ENCODE measurements around the gene CCDC180.
"Not testable (repeated sequence)": the region's sequence is repeated elsewhere in the genome, so short reads cannot be mapped to it uniquely, and the experiment has no call there.

CCDC180 gene

DNA sequence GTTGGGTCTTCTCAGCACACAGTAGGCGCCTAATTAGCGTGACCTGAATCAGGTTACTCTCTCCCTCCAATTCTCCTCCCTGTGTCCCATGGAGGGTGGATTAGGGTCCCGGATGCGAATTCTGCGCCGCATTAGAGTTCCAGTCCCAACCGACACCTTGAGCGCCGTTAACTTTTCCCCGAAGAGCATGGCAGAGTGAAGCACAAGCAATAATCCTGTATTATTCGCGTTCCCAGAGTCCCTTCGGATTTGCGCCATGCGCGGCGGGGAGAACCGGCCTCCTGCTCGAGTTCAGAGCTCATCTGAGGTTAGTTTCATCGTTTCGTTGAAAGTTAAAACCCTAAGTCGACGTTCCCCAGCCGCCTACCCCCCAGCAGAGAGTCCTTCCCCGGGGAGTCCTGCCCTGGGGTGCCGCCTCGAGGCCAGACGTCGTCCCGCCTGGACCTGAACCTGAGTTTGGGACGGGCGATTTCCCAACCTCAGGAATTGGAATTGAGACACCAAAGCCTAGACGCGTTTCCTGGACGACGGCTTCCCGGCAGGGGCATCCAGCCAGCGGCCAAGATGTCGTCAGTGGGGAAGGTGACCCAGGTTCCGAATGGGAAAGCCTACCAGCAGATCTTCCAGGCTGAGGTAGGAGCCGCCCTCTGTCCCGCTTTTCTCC lies at the start of gene CCDC180:
TSS of gene CCDC180 (plus strand) at position 160 of the 664 bp plus-strand sequence. CDS start at position 565, 405 bp downstream.
- no peak for DNase-seq

DNA sequence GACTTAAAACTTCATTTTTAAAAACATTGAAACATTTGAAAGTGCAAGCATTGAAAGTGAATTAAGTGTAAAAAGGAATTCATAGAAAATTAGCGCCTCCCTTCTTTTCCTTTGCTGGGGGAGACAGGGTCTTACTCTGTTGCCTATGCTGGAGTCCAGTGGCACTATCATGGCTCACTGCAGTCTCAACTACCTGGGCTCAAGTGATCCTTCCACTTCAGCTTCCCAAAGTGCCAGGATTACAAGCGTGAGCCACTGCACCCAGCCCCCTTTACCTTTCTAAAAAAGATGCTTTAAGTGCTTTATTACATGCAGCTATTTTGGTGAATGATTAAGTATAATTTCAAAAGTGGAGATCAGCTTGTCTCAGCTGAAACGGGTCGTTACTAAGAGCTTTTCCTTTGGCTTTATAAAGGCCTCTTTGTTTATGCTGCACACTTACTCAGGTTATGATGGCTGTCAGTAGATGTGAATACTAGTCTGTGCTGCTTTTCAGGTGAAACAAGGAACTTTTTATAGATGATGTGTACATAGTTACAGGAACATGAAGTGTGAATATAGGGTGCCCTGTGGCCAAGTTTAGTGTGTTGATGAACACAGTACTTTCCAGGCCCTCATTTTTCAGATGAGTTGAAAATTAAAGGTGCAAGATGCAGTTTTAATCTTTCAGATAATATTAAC lies 47.5 kb upstream of the CCDC180 start:
- DNase-seq, result not testable (repeated sequence)

DNA sequence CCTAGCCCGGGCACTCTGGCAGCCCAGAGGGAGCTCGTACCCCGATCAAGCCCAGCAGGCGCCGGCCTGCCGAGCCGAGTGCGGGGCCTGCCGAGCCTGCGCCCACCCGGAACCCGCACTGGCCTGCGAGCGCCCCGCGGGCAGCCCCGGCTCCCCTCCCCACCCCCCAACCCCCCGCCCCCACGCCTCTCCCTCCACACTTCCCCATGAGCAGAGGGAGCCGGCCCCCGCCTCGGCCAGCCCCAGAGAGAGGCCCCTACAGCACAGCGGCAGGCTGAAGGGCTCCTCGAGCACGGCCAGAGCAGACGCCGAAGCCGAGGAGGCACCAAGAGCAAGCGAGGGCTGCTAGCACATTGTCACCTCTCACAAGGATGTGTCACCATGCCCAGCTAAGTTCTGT lies 36.2 kb upstream of the CCDC180 start:
- DNase-seq, result no peak

DNA sequence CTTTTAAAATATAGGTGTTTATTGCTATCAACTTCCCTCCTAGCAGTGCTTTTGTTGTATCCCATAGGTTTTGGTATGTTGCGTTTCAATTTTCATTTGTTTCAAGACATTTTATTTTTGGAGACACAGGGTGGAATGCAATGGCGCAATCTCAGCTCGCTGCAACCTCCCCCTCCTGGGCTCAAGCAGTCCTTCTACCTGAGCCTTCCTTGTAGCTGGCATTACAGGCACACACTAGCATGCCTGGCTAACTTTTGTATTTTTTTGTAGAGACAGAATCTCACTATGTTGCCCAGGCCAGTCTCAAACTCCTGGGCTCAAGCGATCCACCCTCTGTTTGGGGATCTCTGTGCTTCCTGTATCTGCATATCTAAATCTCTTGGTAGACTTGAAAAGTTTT lies 35.4 kb upstream of the CCDC180 start:
- DNase-seq, result no peak

DNA sequence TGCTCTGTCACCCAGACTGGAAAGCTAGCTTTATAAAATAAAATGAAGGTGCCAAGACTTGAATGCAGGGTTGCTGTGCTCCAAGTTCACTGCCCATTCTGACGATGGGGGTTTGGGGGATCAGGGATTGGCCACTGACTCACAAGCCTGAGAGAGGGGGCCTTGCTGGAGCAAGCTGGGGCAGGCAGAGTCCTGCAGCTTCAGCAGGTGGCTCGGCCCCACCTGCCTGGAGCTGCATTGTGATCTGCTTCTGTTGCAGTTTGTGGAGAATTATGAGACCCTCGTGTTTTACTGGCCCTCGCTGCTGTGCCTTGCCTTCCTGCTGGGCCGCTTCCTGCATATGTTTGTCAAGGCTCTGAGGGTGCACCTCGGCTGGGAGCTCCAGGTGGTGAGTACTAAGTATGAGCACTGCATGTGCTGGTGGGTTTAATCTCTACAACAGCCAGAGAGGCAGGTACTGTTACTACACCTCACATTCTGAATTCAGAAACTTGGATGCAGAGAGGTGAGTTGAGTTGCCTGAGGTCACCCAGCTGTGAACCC lies 31.1 kb upstream of the CCDC180 start:
- DNase-seq, result no peak

DNA sequence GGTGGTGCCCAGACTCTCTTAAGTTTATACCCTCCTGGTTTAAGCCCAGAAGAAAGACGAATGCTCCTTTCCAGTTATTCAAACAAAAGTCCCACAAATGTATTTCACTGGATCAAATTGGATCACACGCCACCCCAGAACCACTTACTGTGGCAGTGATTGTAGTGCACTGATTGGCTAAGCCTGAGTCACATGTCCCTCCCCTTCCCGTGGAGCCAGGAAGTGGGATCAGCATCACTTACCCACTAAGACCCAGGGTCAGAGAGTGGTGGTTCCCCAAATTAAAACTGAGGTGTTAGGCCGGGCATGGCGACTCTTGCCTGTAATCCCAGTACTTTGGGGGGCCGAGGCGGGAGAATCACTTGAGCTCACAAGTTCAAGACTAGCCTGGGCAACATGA lies 29.5 kb upstream of the CCDC180 start:
- DNase-seq, result no peak

DNA sequence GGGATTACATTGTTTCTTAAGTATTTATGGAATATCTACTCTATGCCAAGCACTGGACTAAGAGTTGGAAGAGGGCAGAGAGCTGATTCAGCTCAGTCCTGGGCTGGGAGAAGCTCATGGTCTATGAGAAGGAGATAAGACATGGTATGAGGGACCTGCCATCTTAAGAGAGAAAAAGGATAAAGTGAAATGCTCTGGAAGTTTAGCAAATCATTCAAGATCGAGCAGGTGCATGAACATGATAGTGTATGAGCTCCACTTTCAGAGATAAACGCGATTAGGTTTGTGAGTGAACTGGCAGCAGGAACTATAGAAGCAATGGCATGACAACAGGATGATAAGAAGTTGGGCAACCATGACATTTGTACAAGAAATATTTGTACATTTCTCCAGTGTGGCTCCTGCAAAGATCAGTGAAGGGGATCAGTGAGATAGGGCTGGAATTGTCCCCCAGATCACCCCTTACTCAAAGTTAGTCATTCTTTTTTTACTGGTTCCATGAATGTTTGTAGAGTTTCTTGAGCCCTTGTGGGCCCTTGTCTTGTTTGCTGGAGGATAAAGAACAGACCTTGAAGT lies 26.6 kb upstream of the CCDC180 start:
- DNase-seq, result no peak

DNA sequence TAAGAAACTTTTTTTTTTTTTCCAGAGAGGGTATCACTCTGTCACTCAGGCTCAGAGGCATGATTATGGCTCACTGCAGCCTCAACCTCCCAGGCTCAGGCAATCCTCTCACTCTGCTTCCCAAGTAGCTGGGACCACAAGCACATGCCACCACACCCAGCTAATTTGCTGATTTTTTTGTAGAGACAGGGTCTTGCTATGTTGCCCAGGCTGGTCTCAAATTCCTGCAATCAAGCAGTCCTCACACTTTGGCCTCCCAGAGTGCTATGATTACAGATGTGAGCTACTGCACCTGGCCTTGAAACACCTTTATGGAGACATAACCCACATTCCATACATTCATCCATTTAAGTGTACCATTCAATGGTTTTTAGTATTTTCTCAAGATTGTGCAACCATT lies 23.7 kb upstream of the CCDC180 start:
- no peak for DNase-seq

DNA sequence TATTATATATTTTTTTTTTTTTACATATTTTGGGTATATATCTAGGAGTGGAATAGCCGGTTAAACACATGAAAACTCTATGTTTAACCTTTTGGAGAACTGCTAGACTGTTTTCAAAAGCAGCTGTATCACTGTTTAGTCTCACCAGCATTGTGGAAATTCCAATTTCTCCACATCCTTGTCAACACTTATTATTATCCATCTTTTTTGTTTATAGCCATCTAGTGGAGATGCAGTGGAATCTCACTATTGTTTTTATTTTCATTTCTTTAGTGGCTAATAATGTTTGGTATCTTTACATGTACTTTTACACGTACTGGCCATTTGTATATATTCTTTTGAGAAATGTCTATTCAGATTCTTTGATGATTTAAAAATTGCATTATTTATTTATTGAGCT lies 22.7 kb upstream of the CCDC180 start:
- DNase-seq, result no peak

DNA sequence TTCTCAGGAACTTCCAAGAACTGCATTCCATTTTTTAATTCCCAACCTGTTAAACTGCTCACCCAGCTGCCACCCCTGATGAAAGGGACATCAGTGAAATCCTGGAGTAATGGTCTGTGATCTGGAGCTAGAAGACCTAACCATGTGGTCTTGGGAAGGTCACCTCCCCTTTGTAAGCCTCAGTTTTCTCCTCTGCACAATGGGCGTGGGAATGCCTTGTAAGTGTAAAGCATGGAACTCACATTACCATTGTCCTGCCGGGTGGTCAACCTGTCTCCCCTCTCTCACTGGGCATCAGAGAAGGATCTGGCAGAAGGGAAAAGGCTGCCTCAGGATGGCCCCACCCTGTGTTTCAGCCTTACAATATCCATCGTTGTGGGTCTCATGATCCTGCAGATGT lies 15.3 kb upstream of the CCDC180 start:
- DNase-seq, result no peak

DNA sequence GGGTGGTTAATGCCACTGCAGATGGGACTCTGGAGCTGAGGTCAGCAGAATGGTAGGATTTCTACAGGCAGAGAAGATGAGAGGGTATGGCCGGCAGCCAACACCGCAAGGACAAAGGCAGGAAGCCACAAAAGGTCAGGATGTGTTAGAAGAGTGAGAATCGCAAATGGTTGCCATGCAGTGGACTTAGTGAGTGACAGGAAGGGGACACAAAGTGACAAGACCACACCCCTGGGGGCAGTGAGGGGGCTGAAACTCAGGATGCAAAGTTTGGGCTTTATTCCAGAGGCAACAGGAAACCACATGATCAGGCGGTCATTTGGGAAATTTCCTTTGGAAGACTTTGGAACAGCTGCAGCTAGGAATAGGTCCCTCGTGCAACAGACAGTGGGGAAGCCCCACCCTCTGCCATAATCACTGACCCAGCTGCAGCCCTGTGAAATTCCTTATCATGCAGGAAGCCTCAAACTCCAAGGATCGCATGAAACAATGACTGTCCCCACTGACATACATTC lies 14.2 kb upstream of the CCDC180 start:
- no peak for DNase-seq

DNA sequence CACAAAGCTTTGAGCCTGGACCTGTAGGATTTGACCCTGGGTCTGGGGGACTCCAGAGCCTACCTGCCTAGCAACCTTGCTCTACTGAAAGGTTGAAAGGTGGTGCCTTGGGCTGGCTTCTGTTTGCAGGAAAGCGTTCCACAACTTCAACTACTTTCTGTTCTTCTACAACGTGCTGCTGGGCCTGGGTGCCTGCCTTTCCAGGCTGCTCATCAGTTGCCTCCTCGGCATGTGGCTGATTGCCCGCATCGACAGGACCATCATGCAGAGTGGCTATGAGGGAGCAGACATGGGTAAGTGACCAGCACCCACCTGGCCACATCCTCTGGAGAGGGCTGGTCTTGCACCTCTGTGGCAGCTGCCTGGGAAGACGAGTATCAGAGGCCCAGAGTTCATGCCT lies 13.6 kb upstream of the CCDC180 start:
- no peak for DNase-seq

DNA sequence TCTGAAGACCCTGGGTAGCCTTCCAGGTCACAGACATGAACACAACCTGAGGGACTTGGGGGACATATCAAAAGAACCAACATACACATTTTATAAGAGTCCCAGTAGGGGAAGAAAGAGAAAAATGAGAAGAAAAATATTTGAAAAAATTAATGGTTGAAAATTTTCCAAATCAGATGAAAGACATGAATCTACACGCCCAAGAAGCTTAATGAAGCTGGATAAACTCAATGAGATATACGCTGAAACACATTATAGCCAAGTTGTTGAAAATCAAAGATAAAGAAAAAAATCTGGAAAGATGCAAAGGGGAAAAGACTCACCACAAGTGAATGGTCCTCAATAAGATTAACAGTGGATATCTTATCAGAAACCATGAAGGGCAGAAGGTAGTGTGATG lies 9.6 kb upstream of the CCDC180 start:
- no peak for DNase-seq

DNA sequence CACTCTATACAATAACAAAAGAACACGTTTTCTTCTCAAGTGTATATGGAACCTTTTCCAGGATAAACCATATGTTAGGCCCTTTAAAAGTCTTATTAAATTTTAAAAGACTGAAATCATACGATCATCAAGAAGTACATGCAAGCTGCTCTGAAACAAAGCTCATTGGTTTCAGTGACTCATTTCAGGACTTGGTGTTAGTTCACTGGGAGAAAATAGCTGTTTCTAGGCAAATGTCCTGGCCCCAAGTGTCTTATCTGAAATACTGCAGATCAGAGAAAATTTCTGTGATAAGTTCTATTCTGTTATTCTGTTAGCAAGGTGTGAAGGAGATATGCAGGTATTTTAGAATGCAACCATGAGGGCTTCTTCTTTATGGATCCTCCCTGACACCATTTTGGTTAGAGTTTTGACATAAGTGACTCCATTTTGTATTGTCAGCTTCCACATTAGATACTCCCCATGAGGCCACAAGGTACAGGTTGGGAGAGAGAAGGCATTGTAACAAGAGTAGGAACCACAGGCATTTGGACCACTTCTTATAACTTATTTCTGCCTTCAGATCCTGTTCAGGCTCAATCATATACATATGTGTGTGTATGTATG lies 7.5 kb upstream of the CCDC180 start:
- DNase-seq, result no peak

DNA sequence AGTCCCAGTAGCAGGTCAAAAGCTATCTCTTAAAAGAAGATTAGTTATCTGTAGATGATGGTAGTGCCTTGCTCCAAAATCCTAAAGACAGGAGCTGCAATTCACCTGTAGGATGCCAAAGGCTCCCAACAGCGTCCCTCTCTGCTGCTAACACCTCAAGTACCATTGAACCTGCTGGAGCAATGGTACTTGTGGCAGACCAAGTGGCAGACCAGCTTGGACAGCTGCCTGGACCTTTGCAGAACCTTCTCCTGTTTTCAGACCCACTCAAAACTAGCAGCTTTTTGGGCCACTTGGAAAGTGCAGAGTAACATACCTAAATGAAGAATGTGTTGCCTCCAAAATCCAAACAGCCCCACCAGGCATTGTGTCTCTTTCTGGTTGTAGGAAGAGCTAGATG lies 6.9 kb upstream of the CCDC180 start:
- DNase-seq, result no peak

DNA sequence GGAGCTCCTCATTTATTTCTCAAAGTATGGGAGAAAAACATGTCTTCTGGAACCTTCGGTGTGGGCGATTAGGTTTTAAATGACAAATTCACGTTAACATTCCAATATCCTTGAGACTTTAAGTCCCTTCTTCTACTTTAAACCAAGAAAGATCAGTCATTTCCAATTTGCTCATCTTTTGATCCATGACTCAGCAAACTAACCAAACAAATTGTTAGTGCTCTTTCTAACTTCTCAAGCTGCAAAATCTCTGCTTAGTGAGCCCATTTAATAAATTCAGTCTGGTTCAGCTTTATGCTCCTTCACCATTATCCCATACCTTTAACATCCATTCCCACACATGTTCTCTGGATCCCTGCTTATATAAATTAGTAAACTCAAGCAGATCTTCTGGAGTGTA lies 5.5 kb upstream of the CCDC180 start:
- DNase-seq, result no peak

DNA sequence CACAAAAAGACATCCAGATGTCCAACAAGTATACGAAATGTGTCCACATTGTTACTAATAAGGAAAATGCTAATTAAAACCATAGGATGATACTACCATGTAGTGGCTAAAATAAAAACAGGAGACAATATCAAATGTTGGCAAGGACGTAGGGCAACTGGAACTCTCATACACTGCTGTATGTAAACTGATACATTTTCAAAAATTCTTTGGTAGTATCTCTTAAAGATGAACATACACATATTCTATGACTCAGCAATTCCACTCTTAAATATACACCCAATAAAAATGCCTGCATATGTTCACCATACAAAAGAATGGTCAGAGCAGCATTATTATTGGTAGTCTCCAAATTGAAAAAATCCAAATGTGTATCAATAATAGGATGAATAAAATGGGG lies 2.9 kb upstream of the CCDC180 start:
- no peak for DNase-seq

DNA sequence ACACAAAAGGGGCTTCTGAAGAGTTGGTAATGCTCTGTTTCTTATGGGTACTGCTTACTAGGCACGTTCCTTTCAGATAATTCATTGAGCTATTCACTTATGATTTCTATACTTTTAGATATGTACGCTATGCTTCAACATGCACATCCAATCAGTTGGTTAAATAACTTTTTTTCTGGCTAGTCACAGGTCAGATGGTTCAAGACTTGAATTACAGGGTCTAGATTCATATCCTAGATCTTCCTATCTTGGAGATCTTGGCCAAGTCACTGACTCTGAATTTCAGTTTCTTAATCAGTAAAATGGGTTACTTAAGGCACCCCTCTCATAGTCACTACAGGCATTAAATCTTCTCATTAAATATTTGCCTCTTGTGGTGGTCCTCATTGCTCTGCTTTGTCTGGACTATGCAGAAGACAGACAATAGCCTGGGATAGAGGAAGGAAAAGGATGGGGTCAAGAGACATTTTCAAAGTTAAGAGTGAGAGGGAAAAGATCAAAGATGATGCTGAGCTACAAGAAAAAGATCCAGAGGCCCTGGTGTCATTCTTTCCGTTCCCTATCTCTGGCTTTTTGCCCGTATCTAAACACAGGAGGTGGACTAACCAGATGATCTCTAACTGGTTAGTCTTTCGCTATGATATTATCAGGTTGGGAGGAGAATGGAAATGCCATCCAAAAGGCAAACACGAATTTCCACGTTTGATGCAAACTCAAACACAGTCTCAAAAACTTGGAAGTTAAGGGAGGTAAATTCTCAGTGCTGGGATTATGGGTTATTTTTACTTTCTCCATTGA lies 1.8 kb upstream of the CCDC180 start:
- DNase-seq, result no peak

DNA sequence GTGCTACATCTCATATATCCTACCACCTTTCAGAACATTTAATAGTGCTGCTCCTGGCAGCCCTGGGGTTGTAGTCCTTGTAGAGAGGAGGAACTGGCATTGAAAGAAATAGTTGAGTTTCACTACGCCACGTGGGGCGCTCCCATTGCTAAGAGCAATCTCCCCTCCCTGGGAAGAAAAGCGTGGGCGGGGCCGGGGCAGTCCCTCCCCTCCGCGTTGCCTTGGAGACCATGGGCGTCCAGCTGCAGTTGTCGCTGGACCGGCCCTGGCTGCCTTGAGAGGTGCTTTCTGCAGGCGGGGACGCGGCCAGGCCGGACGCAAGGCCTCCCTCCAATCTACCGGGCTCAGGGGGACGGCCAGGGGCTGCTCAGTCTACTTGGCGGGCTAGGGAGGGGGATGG lies 368 bp upstream of the CCDC180 start:
- no peak for DNase-seq

DNA sequence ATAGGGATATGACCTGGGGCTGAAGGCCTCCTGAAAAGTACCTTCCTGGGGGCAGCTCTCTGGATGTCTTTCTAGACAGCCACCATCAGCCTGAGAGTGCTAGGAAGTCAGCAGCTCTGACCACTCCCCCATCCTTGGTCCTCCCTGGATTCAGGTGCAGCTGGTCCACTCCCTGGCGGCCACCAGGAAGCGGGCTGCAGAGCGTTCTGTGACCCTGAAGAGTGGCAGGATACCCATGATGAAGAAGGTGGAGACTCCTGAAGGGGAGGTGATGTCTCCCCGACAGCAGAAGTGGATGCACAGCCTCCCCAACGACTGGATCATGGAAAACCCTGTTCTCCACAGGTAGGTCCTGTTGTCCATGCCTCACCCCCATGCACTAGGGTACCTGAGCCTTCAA lies 1.8 kb downstream of the CCDC180 start:
- no peak for DNase-seq

DNA sequence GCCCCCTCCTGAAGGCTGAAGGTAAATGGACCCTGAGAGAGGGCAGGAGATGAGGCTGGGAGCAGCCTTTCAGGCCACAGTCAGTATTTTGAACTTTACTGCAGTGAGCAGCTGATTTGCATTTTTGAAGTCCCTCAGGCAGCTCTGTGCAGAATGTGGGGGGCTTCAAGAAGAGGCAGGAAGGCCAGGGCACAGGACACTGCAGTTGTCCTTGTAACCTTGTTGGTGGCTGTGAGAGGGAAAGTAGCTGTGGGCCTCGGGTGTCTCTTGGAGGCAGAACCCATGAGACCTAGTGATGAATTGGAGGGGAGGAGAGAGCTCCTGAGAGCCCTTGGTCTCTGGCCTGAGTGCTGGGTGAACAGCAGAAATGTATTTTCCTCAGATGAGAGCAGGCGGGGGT lies 2.6 kb downstream of the CCDC180 start:
- no peak for DNase-seq

DNA sequence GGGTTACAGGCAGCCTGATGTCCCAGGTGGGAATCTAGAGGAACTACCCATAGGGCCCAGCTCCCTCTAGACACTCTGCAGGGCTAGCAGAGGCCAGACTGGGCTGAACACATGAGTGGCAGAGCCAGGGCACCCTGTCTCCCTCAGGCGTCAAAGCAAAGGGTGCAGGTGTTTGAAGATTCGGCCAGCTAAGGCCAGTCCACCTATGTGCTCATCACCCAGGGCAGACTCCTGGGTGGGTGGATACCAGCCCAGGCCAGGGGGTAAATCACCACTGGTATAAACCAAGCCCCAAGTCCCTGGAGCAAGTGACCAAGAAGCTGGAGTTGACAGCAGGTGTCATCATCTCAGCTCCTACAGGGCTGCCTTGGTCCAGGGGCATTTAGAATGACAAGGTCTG lies 3.4 kb downstream of the CCDC180 start:
- DNase-seq, result no peak

All from activated naive CD4-positive, alpha-beta T cell treated with Interleukin-2 at 50 U/mL for 16 hours (primary cell).